Stimulated activated CD4-positive, alpha-beta T cell treated with anti-CD3 and anti-CD28 coated beads, Interleukin-15, amount 100 ng/mL, for 48 hours (primary cell): ENCODE measurements around the gene PHACTR3.

Source experiments
- DNase-seq, 2 donors: peaks; one replicate each; pipeline ENCODE4 v3.0.0-alpha.2; 2020; ENCODE audit warnings: low read depth in 2 of 2

PHACTR3 gene

DNA sequence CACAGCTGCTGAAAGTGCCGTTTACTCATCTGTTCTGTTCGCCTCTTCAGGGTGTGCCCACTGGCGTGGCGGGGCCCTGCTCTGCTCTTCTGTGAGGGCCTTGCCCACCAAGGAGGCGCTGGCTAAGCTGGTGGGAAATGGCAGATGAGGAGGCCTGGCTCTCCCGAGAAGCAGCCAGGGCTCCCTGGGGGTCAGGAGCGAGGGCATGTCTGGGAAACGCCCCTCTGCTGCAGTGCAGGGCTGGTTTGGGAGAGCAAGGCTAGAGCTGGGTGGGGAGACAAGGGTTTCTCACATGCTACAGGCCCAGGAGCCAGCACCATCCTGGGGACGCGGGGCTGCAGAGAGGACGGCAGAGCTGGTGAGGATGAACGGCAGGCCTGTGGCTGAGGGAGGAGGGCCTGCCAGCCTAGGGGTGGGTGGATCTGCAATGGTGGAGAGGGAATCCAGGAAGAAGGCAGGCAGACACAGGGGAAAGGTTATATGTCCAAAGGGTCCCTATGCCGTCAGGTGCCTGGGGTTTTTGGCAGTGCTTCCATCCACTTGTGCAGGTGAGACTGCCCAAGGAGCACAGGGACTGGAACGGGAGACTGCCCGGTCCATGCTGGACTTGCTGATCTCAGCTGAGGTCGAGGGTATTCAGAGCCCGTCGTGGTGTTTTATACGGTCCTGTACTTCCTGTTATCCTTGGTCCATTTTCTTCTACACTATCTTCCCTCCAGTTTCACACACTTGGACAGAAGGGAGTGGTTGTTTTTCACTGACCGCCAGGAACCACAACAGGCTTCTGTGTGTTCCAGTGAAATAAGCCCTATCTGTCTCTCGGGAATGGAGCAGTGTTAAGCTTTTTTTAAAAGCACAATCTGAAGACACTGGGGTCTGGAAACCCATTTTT is 209.9 kb downstream of the PHACTR3 start:
- DNase-seq: no peak

DNA sequence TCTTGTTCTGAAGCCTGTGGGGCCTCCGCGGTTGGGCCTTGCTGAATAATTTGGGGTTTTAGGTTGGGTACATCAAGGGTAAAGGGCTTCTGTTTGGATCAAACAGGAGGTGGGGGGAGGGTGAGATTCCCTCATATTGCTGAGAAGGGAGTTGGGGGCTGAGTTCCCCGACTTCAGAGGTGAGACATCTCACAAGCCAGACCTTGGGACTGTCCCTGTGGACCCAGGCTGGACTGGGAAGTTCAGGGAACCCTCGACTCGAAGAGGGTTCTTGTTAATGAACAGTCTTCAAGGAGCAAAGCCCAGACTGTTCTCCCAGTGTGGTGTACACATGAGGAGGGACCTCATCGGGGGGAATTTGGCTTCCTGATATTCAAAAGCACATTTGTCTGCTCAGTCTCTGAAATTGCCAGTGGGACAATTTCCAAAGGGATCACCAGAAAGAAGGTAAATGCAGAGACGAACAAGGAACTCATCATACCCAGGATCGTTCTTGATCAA is 210.6 kb downstream of the PHACTR3 start:
- no peak for DNase-seq

DNA sequence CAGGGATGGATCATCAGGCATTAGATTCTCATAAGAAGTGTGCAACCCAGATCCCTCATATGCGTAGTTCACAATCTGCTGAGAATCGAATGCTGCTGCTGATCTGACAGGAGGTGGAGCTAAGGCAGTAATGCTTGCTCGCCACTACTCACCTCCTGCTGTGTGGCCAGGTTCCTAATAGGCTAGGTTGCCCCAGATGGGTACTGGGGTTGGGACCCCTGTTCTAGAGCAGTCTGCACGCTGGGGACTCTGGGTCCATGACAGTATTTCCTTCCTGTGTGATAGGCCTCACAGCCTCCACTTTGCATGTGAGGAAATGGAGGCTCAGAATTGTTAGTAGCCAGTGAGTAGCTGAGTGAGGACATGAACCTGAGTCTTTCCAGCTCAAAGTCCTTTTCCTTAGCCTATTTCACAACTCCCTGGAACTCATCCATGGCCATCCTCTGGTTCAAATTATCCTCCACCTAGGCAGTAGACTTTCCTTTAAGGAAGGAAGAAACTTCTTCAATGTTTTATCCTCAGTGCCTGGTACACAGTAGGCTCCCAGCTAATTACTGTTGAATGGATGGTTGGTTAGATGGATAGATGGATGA is 211.9 kb downstream of the PHACTR3 start:
- no peak for DNase-seq

DNA sequence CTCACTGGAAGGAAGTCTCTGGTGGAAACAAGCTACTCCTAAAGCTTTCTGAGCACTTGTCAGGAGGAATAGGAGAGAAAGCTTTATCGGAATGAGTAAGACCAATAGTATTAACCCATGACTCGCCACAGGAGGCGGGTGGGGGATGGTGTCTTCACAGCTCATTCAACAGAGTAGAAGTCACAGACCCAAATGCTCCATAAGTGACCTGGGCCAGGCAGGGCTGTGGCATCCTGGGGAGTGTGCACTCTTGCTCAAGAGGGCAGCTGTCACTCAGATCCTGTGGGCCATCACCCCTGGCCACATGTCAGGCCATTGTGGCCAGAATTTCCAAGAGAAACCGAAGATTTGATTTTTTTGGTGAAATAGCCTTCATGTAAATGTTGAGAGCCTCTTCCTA is 213.1 kb downstream of the PHACTR3 start:
- DNase-seq: no peak

DNA sequence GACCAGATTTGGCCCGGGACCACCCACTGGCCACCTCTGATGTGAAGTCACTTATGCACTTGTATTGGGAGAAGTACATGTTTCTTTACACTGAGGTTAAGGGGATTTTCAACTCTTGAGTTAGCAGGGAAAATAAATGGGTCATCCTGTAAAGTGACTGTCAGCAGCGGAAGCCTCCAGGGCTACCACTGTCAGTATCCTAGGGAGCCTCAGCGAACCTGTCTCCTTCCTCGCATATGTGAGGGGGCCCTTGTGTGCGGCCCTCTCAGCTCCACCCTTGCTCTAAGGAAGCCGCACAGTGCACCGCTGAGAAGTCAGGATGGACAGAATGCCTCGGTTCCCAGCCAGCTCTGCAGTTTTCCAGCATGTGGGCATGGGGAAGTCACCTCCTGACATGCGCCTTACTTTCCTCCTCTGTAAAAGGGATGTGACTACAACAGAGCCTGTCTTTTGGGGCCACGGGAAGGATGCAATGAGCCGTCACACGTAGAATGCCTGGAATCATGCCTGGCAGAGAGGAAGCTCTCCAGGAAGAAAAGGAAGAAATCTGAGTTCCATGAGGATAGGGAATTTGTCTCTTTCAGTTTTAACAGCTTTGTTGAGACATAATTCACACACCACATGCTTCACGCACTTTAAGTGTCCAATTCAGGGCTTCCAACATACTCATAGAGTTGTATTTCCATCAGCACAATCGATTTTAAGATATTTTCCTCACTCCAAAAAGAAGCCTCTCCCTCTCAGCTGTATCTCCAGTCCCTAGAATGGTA is 213.7 kb downstream of the PHACTR3 start:
- no peak for DNase-seq

DNA sequence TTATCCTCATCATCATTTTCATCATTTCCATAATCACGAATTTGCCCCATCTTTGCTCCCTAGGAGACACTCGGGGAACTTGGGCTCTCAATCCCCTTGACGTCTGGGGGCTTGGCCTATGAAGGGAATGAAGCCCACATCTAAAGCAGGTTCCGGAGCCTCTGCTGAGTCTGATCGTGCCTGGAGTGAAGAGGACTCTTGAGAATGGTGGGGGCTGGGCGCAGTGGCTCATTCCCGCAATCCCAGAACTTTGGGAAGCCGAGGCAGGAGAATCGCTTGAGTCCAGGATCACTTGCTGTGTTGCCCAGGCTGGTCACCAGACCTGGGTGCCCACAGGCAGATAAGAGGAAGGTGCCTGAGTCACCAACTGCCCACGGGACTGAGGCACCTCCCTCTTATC is 214.6 kb downstream of the PHACTR3 start:
- no peak for DNase-seq

DNA sequence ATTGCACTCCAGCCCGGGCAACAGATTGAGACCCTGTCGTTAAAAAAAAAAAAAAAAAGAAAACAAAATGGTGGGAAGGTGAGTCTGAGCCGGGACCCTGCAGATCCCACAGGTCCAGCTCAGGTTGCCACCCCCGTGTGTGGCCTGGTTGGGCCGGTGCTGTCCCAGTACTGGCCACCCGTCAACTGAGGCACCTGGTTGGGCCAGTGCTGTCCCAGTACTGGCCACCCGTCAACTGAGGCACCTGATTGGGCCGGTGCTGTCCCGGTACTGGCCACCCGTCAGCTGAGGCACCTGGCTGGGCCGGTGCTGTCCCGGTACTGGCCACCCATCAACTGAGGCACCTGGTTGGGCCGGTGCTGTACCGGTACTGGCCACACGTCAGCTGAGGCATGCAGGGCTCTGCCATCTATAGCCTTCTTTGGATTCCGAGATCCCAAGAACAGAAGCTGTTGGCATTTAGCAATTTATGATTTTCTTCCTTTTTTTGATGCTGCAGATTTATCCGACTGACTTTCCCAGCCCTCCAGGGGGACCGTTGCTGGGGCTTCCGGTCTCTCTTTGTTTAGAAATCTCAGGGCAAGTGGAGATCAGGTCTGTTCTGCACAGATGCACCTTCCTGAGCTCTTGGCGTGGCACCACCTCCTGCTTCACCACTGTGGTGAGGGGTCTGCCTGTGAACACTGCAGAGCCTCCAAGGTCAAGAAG is 215.3 kb downstream of the PHACTR3 start:
- no peak for DNase-seq

DNA sequence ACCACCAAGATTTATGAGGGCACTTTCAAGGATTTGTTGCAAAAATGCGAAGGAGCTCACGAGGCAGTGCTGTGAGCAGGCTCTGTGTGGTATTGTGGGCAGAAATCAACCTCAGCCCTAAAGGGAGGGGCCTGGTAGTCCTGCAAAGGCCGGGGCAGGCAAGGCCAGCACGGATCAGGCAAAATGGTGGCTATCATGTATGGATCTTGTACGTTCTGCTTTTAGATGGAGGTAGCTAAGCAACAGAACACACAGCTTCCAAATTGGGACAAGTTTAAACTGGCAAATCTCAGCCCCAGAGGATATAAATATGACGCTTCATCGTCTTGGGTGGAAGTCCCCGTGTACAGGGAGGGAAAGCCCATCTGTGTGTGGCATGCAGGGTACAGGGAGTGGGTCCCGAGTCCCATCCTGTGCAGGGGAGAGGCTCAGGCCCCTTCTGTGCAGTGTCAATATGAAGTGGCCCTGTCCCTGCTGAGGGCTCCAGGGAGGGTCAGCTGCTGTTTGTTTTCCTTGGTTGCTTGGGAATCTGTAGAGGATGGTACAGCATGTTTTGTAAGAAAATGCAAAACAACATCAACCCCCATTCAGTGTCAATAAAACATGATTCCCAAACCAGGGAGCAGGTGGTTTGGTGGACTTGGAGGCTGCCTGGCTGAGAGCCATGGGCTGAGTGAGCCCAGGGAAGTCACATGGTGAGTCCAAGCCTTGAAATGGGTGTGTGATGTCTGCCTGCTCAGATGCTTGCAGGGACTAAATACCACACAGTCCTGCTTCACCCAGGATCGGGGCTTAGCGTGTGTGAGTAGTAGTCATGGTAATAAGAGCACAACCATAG is 216.1 kb downstream of the PHACTR3 start:
- no peak for DNase-seq

DNA sequence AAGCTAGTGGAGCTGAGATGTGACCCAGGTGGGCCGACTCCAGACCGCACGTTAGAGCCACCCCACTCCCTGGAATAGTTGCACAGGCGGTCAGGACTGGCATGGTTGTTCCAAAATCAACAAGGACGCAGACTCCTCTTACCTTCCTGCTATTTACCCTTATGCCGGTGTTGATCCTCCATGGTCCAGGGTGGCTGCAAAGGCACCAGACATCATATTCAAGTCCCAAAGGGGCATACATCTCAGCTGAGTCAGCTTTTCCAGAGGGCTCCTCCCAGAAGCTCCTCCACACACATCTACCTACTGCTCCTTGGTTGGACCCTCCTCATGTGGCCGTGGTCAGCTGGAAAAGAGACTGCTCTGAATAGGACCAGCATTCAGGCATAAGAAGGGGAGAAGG is 216.9 kb downstream of the PHACTR3 start:
- DNase-seq: no peak

DNA sequence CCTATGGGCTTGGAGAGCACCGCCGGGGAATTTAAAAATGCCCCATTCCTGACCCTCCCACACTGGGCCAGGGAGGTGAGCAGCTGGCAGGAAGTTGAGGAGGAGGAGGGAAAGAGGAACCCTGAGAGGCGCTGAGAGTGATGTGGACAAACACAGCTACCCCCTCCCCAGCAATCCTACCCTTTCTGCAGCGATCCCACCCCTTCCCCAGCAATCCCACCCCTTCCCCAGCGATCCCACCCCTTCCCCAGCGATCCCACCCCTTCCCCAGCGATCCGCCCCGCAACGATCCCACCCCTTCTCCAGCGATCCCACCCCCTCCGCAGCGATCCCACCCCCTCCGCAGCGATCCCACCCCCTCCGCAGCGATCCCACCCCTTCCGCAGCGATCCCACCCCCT is 217.4 kb downstream of the PHACTR3 start:
- DNase-seq: no peak

DNA sequence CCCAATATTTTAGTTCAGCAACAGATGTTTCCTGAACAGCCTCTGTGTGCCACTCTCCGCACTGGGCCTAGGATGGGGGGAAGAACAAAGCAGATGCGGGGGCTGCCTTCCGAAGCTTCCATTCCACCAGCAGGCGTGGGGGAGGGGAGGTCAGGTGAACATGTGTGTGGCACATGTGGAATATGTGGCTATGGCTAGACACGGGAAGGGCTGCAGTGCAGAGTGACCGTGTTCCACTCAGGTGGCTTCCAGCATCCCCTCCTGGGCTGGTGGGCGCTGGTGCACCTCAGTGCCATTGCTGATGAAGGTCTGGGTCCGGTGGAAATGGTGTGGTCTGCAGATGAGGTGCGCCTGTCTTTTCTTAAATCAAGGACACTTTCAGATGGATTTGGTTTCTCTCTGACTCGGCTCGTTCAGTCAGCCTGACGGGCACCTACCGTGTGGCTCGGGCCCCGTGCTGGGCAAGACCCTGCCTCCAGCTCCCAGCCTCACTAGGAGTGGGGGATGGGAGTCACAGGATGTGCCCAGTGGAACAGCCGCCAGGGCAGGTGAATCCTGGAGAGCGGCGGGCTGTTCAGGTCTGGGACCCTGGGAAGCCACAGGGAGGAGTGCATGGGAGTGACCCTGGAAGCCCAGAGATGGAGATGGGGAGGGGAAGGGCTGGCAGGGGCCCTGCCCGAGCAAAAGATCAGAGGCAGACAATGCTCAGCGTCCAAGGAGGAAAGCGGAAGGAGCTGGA is 218.1 kb downstream of the PHACTR3 start:
- DNase-seq: no peak

DNA sequence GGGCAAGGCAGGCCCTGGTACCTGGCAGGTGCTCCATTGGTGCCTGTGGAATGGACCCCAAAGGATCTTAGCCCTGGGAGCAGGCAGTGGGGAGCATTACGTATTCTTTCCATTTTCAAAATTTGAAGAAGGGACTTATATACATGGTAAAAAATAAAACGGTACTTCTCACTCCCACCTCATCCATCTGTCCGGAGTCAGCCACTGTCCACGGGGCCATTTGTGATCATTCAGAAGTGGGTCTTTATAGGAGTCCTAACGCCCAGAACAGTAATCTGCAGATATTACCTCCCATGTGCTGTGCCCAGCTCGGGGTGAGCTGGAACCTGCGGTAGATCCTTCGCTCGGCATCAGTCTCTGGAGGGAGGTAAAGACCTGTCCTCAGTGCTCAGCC is 218.7 kb downstream of the PHACTR3 start:
- no peak for DNase-seq

DNA sequence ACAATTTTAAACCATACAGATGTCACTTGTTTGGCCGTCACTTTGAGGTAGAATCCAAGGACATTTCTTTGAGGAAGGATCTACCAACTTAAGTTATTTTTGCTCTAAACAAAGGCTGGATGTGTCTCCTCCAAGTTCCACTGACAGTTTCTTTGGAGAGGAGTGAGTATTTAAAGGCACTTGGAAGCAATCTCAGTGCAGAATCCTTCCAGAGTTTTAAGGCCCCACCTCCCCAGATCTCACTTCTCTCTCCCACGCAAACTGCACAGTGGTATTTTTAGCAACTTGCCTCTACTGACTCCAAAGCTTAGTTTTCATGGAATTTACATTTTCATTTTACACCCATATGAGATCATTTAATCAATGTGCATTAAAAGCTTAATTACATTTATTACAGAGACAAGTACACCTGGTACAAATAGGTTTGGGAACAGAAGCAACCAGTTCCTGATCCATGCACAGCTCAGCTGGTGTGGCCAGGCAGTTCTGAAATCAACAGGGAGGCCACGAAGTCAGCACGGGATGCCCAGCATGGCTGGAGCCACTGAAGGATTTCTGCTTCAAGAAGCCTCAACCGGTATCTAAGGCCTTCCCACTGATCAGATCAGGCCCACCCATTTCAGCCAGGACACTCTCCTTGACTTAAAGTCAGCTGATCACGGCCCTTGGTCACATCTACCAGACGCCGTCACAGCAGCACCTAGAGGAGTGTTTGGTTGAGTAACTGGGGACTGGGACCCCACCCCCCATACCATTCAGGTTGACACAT is 219.3 kb downstream of the PHACTR3 start:
- no peak for DNase-seq

DNA sequence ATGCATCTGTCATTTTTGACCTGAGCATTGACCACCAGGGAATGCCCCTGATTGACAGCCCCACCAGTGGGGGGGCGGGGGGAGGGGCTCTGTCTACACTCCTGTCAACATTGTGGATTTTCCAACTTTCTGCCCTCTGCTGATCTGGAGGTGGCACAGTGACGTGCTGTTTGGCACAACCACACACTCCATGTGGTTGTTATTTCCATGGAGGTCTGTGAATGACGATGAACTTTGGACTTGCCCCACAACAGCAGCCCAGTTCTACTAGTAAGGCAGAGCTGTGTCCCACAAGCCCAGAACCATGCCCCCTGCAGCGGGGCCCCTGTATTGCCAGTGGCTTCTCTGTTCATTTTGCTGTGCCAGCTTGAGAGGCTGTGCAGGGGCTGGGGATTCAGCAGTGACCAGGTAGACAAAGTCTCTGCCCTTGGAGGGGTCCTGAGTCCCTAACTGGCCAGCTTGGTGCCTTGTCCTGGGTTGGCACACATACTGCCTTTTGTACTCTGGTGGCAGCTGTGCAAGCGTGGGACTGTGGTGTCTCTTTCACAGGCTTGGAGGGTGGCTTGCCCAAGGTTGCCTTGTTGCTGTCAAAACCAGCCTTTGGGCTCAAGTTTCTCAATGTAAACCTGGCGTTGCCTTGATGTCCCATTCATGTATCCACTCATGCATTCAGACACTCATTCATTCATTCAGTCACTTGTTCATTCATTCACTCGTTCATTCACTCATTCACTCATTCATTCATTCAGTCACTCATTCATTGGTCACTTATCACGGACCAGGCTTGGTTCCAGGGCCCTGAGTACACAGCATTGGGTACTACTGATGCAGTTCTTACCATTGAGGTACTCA is 220.6 kb downstream of the PHACTR3 start:
- DNase-seq: no peak

DNA sequence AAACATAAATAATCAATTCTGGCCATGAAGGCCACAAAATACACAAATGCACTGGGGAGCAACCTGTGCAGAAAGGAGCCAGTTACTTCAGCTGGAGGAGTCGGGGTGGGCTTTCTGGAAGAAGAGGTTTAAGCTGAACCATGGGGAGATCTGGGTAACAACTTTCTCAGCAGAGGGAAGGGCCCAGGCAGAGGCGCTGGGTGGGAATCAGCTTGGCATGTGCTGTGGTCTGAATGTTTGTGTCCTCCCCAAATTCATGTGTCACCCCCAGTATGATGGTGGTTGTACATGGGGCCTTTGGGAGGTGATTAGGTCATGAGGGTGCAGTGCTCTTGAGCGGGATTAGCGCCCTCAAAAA is 221.2 kb downstream of the PHACTR3 start:
- DNase-seq: no peak

DNA sequence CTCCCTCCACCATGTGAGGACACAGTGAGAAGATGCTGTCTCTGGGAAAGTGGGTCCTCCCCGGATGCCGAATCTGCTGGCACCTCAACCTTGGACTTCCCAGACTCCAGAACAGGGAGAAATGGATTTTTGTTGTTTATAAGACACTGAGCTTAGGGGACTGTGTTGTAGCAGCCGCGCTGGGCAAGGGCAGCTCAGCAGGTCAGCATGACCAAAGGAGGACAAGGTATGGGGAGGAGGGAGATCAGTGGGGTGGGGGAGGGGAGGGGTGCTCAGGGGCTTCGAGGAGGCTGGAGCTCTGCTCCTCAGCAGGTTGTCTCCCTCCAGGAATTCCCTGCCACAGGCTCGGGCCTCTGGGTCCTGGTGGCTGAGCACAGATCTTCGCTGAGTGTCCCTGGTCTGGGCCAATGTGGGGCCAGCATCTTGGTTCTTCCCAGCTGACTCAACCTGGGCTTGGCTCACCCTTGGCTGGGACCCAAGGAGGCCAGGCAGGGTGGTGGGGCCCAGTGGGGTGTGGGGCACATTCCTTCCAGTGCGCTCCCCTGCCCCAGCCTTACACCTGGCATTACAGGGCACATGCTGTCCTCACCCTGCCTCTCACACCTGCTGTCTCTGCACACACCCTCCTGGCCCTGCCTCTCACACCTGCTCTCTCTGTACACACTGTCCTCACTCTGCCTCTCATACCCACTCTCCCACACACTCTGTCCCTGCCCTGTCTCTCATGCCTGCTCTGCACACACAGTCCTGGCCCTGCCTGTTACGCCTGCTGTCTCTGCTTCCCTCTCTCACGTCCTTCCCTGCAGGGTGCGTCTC is 221.8 kb downstream of the PHACTR3 start:
- DNase-seq: no peak

DNA sequence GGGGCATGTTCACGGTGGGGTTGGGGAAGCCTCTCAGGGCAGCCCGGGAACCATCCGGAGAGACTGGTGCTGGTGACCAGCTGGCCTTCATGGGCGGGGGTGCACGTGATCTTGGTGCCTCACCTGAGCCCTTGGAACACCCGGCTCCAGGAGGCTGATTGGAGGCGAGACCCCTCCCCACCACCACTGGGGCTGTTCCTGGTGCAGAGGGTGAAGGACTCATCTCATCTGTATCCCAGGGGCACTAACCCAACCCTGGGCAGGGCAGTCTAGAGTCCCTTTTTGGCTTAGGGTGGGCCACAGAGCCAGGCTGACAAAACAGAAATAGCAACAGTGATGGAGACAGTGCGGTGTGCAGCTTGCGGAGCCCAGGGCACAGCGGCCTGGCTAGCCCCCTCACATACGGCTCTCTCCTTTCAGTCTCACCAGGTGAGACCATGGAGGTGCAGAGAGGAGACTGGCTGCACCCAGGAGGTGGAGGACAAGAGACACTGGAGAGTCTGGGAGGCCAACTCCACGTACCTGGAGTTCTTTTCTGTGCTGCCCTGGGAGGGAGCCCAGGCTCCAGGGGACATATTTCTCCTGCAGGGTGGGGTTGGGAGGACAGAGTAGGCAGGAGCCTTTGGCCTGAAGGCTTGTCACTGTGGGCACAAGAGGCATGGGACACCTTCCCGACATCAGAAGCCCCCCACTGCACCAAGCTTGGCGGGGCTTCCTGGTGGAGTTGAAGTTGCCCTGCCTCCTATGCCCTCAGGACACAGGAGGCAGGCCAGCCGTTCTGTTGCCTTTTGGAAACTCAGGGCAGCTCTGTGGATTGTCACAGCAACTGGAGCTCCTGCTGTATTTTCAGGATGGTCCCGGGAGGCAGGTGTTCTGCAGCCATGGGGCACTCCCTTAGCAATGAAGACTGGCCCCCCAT is 223.1 kb downstream of the PHACTR3 start:
- no peak for DNase-seq
